ENCODE data around the gene FNDC3A.

GRCh38 chr13:48969685-48970084 is 6.0 kb upstream of the FNDC3A start:
- TF ChIP-seq POLR2A (IDR thresholded peaks at IDR 0.05; ENCODE audit: low read depth, low read length) (no peak), POLR2AphosphoS5 (IDR thresholded peaks at IDR 0.05; ENCODE audit: low read depth, low read length) (no peak), POU2F2 (IDR thresholded peaks at IDR 0.05; ENCODE audit: low read depth, low read length) (no peak), TAF1 (IDR thresholded peaks at IDR 0.05; ENCODE audit: low read depth, low read length) (no peak)
